ENCODE measurements around the gene TTYH2.
"Not testable (repeated sequence)": the region's sequence is repeated elsewhere in the genome, so short reads cannot be mapped to it uniquely, and the experiment has no call there.

TTYH2 gene

GRCh38 chr17:74280093-74280513 is 66.7 kb downstream of the TTYH2 start:
- DNase-seq (ENCODE audit: insufficient read length, low spot score) (no peak), FAIRE-seq (no peak)

DNA sequence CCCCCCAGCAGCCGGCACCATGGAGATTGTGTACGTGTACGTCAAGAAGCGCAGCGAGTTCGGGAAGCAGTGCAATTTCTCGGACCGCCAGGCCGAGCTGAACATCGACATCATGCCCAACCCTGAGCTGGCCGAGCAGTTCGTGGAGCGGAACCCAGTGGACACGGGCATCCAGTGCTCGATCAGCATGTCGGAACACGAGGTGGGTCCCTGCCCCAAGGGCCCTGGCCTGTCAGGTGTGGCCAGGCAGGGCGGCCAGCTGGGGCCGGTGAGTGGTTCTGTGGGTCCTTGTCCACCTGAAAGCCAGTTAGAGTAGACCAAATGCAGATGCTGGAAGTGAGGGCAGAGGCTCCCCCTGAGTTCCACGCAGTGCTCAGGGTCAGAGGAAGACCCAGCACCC is 68.4 kb downstream of the TTYH2 start:
- no peak for DNase-seq (ENCODE audit: insufficient read length, low spot score)

GRCh38 chr17:74282274-74282586 is 68.9 kb downstream of the TTYH2 start:
- DNase-seq (ENCODE audit: insufficient read length, low spot score); FAIRE-seq: not testable (repeated sequence)

More for the DNA sequence above, 68.4 kb downstream of the TTYH2 start:
- FAIRE-seq: peak; percentile 46

DNA sequence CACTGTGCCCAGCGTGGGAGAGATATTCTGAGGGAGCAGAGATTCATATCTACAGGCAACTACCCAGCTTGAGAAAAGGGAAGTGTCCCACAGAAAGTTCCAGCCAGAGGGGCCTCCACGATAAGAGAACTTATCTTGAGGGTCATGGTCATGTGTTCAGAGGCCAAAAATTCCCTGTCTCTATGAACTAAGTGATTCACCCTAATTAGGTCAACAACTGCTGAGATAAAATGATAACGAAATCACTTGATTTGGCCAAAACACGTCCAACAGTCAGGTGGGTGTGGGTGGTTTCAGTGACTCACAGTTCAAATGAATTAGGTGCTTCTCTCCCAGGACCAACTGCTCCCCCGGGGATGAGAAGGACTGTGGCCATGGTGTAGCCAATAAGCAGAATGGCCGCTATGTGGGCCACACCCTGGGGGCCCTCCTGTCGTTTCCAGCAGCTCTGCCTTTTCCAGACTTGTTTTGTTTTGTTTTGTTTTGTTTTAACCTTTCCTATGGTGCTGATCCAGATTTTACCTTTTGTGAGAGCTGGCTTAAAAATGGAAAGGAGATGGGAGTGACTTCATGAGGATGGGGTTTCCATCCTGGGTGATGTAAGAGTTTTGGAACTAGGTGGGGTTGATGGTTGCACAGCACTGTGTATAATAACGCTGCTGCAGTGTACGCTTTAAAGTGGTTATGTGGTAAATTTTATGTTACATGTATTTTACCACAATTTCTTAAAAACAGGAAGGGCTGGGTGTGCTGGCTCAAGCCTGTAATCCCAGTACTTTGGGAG is 69.4 kb downstream of the TTYH2 start:
- DNase-seq (ENCODE audit: insufficient read length, low spot score) (no peak), FAIRE-seq (no peak)

- no peak for FAIRE-seq
- no peak for DNase-seq (ENCODE audit: insufficient read length, low spot score)
These were observed 70.0 kb downstream of the TTYH2 start for GRCh38 chr17:74283371-74283673.

DNA sequence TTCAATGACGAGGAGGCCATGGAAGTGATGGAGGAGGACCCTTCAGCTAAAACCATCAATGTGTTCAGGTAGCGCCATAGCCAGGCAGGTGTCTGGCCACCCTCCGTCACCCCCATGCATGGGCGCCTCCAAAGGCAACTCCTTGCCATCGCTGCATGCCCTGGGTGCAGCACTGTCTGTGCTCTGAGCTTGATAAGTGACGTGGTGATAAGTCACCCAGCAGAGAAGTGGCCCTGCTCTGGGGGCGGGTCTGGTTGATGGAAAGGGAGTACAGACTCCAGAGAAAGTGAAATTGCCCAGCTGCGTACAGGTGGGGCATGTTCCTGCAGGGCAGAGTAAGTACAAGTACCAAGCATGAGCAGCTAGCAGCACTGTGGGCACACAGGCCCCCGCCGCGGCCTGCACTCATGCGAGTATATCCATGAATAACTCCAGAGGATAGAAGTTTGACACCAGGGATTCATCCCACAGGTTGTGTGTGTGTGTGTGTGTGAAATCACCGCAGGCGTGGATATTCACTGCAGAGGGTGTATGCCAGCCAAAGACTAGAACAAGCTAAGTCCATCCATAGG is 73.7 kb downstream of the TTYH2 start:
- DNase-seq (ENCODE audit: insufficient read length, low spot score) (no peak), FAIRE-seq (no peak)

DNA sequence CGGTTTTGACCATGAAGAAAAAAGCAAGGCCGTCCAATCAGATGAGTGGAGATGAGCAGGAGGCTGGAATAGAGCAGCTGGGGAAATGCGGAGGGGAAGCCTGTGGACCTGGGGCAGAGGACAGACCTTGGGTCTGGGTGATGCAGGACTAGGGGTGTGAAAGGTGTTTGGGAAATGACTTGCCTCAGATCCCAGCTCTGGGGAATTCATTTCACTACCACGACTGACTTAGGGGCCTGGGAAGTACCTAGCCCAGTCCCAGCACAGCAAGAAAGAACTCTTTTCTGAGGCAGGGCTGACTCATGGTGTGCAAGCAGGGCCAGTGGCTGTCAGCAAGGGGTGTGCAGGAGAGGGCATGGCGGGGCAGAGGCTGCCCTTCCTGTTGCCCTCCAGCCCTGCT is 75.4 kb downstream of the TTYH2 start:
- FAIRE-seq (no peak), DNase-seq (ENCODE audit: insufficient read length, low spot score) (no peak)

GRCh38 chr17:74289688-74290087 is 76.3 kb downstream of the TTYH2 start:
- FAIRE-seq: no peak
- no peak for DNase-seq (ENCODE audit: insufficient read length, low spot score)

DNA sequence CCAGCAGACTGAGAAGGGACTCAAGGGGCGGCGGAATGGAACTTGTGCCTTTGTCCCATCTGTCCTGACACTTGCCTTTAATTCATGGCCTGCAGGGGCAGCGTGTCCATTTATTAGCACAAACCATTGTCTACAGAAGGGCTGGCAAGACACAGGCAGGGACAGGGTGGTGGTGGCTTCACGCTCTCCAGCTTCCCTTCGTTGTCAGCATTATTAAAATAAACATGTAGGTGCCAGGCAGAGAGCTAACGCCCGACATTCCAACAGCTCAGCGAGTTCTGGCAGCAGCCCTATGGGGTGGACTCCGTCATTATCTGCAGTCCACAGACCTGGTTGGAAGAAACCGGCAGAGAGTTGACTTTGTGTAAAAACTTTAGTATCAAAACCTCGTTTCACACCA is 77.0 kb downstream of the TTYH2 start:
- FAIRE-seq: no peak
- DNase-seq (ENCODE audit: insufficient read length, low spot score): no peak

- FAIRE-seq: no peak
- no peak for DNase-seq (ENCODE audit: insufficient read length, low spot score)
These were observed 79.1 kb downstream of the TTYH2 start for GRCh38 chr17:74292495-74292894.

- FAIRE-seq: no peak
- no peak for DNase-seq (ENCODE audit: insufficient read length, low spot score)
These were observed 82.5 kb downstream of the TTYH2 start for GRCh38 chr17:74295625-74296547.

GRCh38 chr17:74296548-74296936 is 83.2 kb downstream of the TTYH2 start:
- DNase-seq (ENCODE audit: insufficient read length, low spot score) (peak; percentile 54), FAIRE-seq (no peak)

GRCh38 chr17:74297941-74298340 is 84.6 kb downstream of the TTYH2 start:
- no peak for FAIRE-seq
- DNase-seq (ENCODE audit: insufficient read length, low spot score): no peak

- no peak for FAIRE-seq
These were observed 85.4 kb downstream of the TTYH2 start for GRCh38 chr17:74298778-74299177.

DNA sequence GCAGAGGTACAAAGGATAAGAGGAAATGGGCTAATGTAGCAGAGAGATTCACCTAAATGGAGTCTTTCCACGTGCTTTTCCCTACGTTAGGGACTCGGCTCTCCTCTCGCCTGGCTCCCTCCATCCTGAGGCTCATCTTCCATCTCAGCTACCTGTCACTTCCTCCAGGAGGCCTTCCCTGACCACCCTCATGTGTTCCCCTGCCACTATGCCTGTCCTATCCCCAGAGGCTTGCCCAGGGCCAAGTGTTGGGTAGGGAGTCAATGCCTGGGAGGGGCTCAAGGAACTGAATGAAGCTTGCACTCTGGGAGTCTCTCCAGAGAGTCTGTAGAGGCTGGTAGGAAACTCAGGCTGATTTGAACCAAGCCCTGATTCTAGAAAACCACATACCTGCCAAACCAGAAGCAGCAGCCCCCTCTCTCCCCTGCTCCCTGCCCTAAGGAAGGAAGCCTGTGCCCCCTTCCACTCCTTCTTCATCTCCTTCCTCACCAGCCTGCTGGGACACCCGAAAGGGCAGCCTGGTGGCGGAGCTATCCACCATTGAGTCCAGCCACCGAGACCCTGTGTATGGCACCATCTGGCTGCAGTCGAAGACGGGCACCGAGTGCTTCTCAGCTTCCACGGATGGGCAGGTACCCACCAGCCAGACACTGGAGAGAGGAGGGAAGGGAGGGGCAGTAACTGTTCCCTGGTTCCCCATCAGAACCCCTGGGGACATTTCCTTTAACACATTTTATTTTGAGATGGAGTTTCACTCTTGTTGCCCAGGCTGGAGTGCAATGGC is 86.0 kb downstream of the TTYH2 start:
- DNase-seq (ENCODE audit: insufficient read length, low spot score) (no peak), FAIRE-seq (no peak)

More at GRCh38 chr17:74298778-74299177, 85.4 kb downstream of the TTYH2 start:
- DNase-seq (ENCODE audit: insufficient read length, low spot score): no peak

DNA sequence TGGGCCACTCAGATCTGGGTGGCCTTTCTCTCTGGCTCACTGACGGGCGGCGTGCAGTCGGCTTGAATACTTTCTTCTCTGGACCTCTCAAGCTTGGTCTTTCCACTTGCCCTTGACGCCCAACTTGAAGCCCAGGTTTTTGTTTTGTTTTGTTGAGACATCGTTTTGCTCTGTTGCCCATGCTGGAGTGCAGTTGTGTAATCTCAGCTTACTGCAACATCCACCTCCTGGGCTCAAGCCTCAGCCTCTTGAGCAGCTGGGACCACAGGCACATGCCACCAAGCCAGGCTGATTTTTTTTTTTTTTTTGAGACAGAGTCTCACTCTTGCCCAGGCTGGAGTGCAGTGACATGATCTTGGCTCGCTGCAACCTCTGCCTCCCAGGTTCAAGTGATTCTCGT is 89.9 kb downstream of the TTYH2 start:
- FAIRE-seq: no peak
- DNase-seq (ENCODE audit: insufficient read length, low spot score): no peak

- DNase-seq (ENCODE audit: insufficient read length, low spot score) (no peak), FAIRE-seq (no peak)
These were observed 90.8 kb downstream of the TTYH2 start for GRCh38 chr17:74304184-74304583.

DNA sequence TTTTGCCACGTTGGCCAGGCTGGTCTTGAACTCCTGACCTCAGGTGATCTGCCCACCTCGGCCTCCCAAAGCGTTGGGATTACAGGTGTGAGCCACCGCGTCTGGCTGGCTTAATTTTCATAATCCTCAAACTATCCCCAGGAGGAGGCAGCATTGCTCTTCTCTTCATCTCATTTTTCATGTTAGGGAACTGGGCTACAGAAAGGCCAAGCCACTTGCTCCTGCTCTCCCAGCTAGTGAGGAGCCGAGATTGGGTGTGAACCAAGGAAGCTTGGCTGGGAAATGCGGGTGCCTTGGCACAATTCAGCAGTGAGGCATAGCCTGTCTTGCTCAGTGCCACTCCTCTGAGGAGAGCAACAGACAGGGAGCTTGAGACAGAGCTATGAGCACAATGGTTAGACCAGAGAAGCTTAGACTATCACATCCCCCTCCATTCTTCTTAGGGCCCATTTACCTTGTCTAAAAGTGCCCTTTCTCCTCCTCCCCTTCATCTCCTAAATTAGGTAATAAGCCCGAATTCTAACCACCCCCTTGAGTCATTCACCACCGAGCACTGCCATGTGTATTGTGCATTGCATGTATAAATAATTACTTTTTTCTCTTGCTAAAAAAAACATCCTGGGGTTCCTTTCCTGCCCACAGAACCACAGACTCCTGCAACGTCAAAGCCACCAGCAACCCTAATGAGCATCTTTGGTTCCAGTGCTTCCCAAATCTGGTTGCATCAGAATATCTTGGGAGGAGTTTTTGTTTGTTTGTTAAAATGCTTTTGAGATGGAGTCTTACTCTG is 92.7 kb downstream of the TTYH2 start:
- no peak for FAIRE-seq
- no peak for DNase-seq (ENCODE audit: insufficient read length, low spot score)

GRCh38 chr17:74307984-74308773 is 94.8 kb downstream of the TTYH2 start:
- DNase-seq (ENCODE audit: insufficient read length, low spot score) (no peak), FAIRE-seq (no peak)

All from HTR-8/SVneo (cell line).